ENCODE data around the gene TANGO2.
A peak's percentile ranks its signal among the peaks of the same experiment; 100 is the strongest.

The TANGO2 gene

GRCh38 chr22:19983741-19984140, 37.2 kb upstream of the TANGO2 start:
- no peak for DNase-seq (ENCODE audit: low spot score)

- peak; percentile 53 for DNase-seq (ENCODE audit: low spot score)
Measured at GRCh38 chr22:19984201-19984753, 36.6 kb upstream of the TANGO2 start.

GRCh38 chr22:19984851-19985811, 35.8 kb upstream of the TANGO2 start:
- no peak for DNase-seq (ENCODE audit: low spot score)

- DNase-seq (ENCODE audit: low spot score) = no peak
Measured at GRCh38 chr22:19986011-19986409, 34.9 kb upstream of the TANGO2 start.

- peak; percentile 69 for DNase-seq (ENCODE audit: low spot score)
Measured at GRCh38 chr22:19986410-19987341, 34.2 kb upstream of the TANGO2 start.

GRCh38 chr22:19987394-19988306, 33.3 kb upstream of the TANGO2 start:
- no peak for DNase-seq (ENCODE audit: low spot score)

GRCh38 chr22:19988331-19988808, 32.5 kb upstream of the TANGO2 start:
- DNase-seq (ENCODE audit: low spot score) = no peak

- DNase-seq (ENCODE audit: low spot score) = no peak
Measured at GRCh38 chr22:19988965-19989724, 31.8 kb upstream of the TANGO2 start.

GRCh38 chr22:19989725-19990067, 31.2 kb upstream of the TANGO2 start:
- no peak for DNase-seq (ENCODE audit: low spot score)

- DNase-seq (ENCODE audit: low spot score) = no peak
Measured at GRCh38 chr22:19990188-19990587, 30.7 kb upstream of the TANGO2 start.

- no peak for DNase-seq (ENCODE audit: low spot score)
Measured at GRCh38 chr22:19990609-19991394, 30.1 kb upstream of the TANGO2 start.

- no peak for DNase-seq (ENCODE audit: low spot score)
Measured at GRCh38 chr22:19991395-19991644, 29.6 kb upstream of the TANGO2 start.

GRCh38 chr22:19991645-19992451, 29.1 kb upstream of the TANGO2 start:
- DNase-seq (ENCODE audit: low spot score) = no peak

- no peak for DNase-seq (ENCODE audit: low spot score)
Measured at GRCh38 chr22:19992481-19992911, 28.4 kb upstream of the TANGO2 start.

- no peak for DNase-seq (ENCODE audit: low spot score)
Measured at GRCh38 chr22:19992921-19993355, 28.0 kb upstream of the TANGO2 start.

- no peak for DNase-seq (ENCODE audit: low spot score)
Measured at GRCh38 chr22:19993926-19994325, 27.0 kb upstream of the TANGO2 start.

GRCh38 chr22:19994851-19995610, 25.9 kb upstream of the TANGO2 start:
- DNase-seq (ENCODE audit: low spot score) = no peak
